Suppressor macrophage treated with lipopolysaccharide for 4 hours (primary cell): Measurements from ENCODE around the gene NELL2.

Experiments
- DNase-seq: peaks from one replicate; pipeline ENCODE4 v3.0.0-alpha.2; 2020

Gene NELL2

GRCh38 chr12:44592626-44593025 lies 283.5 kb downstream of the NELL2 start:
- DNase-seq = no peak

GRCh38 chr12:44589697-44590096 lies 286.4 kb downstream of the NELL2 start:
- DNase-seq = no peak

GRCh38 chr12:44588651-44589050 lies 287.5 kb downstream of the NELL2 start:
- no peak for DNase-seq

GRCh38 chr12:44584625-44585024 lies 291.5 kb downstream of the NELL2 start:
- DNase-seq = no peak

GRCh38 chr12:44582521-44582920 lies 293.6 kb downstream of the NELL2 start:
- no peak for DNase-seq

- DNase-seq = no peak
Measured at GRCh38 chr12:44581642-44582242, 294.4 kb downstream of the NELL2 start.

GRCh38 chr12:44574586-44574985 lies 301.5 kb downstream of the NELL2 start:
- DNase-seq = no peak

- no peak for DNase-seq
Measured at GRCh38 chr12:44573723-44574122, 302.4 kb downstream of the NELL2 start.

GRCh38 chr12:44571006-44571550 lies 305.0 kb downstream of the NELL2 start:
- no peak for DNase-seq

GRCh38 chr12:44570036-44570583 lies 306.0 kb downstream of the NELL2 start:
- no peak for DNase-seq

GRCh38 chr12:44565163-44565562 lies 311.0 kb downstream of the NELL2 start:
- DNase-seq = no peak

GRCh38 chr12:44563486-44563885 lies 312.6 kb downstream of the NELL2 start:
- DNase-seq = no peak

GRCh38 chr12:44558340-44559100 lies 317.6 kb downstream of the NELL2 start:
- DNase-seq = no peak

GRCh38 chr12:44555454-44555853 lies 320.7 kb downstream of the NELL2 start:
- no peak for DNase-seq

- no peak for DNase-seq
Measured at GRCh38 chr12:44551631-44552030, 324.5 kb downstream of the NELL2 start.

- no peak for DNase-seq
Measured at GRCh38 chr12:44550377-44550776, 325.7 kb downstream of the NELL2 start.

- no peak for DNase-seq
Measured at GRCh38 chr12:44546060-44546459, 330.1 kb downstream of the NELL2 start.

GRCh38 chr12:44544018-44544417 lies 332.1 kb downstream of the NELL2 start:
- DNase-seq = no peak

- no peak for DNase-seq
Measured at GRCh38 chr12:44542716-44543115, 333.4 kb downstream of the NELL2 start.

- no peak for DNase-seq
Measured at GRCh38 chr12:44537354-44537753, 338.8 kb downstream of the NELL2 start.

GRCh38 chr12:44532940-44533339 lies 343.2 kb downstream of the NELL2 start:
- DNase-seq = no peak

- DNase-seq = no peak
Measured at GRCh38 chr12:44531320-44531971, 344.7 kb downstream of the NELL2 start.

GRCh38 chr12:44526655-44527182 lies 349.4 kb downstream of the NELL2 start:
- DNase-seq = no peak
